Hepatocyte (in vitro differentiated cells): ENCODE results near the gene SHISA4. TPM values are rescaled to one million over a fixed set of nuclear protein-coding genes. Genes with fewer than 3 reads are reported as not detected.

ENCODE experiments used
- DNase-seq: peaks from one replicate; pipeline ENCODE4 v3.0.0-alpha.2; 2016; ENCODE audit warnings: low spot score
- H2AFZ ChIP-seq: fragments of 200-600 bp; sonication (generic); 2 replicates; pipeline ENCODE4 v1.6.0; 2016; ENCODE audit warnings: antibody characterized with exemption, mild to moderate bottlenecking
- H3K27ac ChIP-seq: fragments of 200-600 bp; sonication (generic); 2 replicates; pipeline ENCODE4 v1.5.1; 2016; ENCODE audit warnings: mild to moderate bottlenecking
- H3K27me3 ChIP-seq: fragments of 200-600 bp; sonication (generic); 2 replicates; pipeline ENCODE4 v1.6.1; 2016
- H3K36me3 ChIP-seq: fragments of 200-600 bp; sonication (generic); replicated peaks from 2 replicates; pipeline ENCODE4 v1.5.1; 2016; ENCODE audit warnings: low read depth; ENCODE audit not compliant: insufficient read depth
- H3K4me1 ChIP-seq: fragments of 200-600 bp; sonication (generic); 2 replicates; pipeline ENCODE4 v1.5.1; 2016; ENCODE audit warnings: mild to moderate bottlenecking, moderate library complexity; ENCODE audit not compliant: insufficient read depth
- H3K4me2 ChIP-seq: fragments of 200-600 bp; sonication (generic); 2 replicates; pipeline ENCODE4 v1.6.0; 2016
- H3K4me3 ChIP-seq: fragments of 200-600 bp; sonication (generic); 2 replicates; pipeline ENCODE4 v1.5.1; 2016; ENCODE audit warnings: mild to moderate bottlenecking
- H3K79me2 ChIP-seq: fragments of 200-600 bp; sonication (generic); 2 replicates; pipeline ENCODE4 v1.6.0; 2017; ENCODE audit warnings: mild to moderate bottlenecking
- H3K9me2 ChIP-seq: fragments of 200-600 bp; sonication (generic); replicated peaks from 2 replicates; pipeline ENCODE4 v1.6.0; 2017; ENCODE audit warnings: mild to moderate bottlenecking; ENCODE audit not compliant: insufficient read depth
- H3K9me3 ChIP-seq: fragments of 200-600 bp; sonication (generic); 2 replicates; pipeline ENCODE4 v1.5.1; 2016; ENCODE audit warnings: low read depth, mild to moderate bottlenecking
- H4K20me1 ChIP-seq: fragments of 200-600 bp; sonication (generic); 2 replicates; pipeline ENCODE4 v1.6.0; 2016; ENCODE audit warnings: mild to moderate bottlenecking; ENCODE audit not compliant: insufficient read depth, poor library complexity, severe bottlenecking
- EZH2 ChIP-seq: fragments of 200-600 bp; sonication (generic); IDR thresholded peaks from 2 replicates; pipeline ENCODE4 v1.6.1; 2016; ENCODE audit warnings: antibody characterized with exemption, mild to moderate bottlenecking, borderline replicate concordance
- EZH2phosphoT487 ChIP-seq: fragments of 200-600 bp; sonication (generic); IDR thresholded peaks from one replicate; pipeline ENCODE4 v1.6.1; 2018; ENCODE audit warnings: antibody characterized with exemption, mild to moderate bottlenecking, low read depth, moderate library complexity; ENCODE audit not compliant: unreplicated experiment, severe bottlenecking
- whole genome bisulfite sequencing: methylation state at CpG from one replicate; pipeline ENCODE4 v1.1.6; 2016; ENCODE audit warnings: low lambda C conversion rate; ENCODE audit errors: missing lambda C conversion rate; 5-methylcytosine and 5-hydroxymethylcytosine counted together
- polyA plus RNA-seq: library from polyadenylated mRNA; unstranded; fragments of >200 nt; fragmentation: Nextera tagmentation; extraction: Ambion mirVana; gene quantifications from 2 replicates; pipeline ENCODE4 v1.2.1, GENCODE V29; 2016
- total RNA-seq: library from RNA; depleted of rRNA; stranded (reverse); fragments of >200 nt; gene quantifications from 2 replicates; pipeline ENCODE4 v1.2.3, GENCODE V29; 2014
- TF ChIP-seq, protein P1 (sequence below): fragments of 200-600 bp; sonication (generic); IDR thresholded peaks from 2 replicates; pipeline ENCODE4 v1.5.1; 2016; ENCODE audit warnings: antibody characterized with exemption, mild to moderate bottlenecking; ENCODE audit not compliant: poor library complexity

SHISA4 gene
- total and polyA plus RNA-seq, 2 experiments from 2014 or later, result 10.2 to 24.0 TPM

GRCh38 chr1:201885531-201886075 is 3.1 kb upstream of the SHISA4 start:
- no peak overlapping the region for H3K27ac ChIP-seq
- 85% methylated on average over 6 of the region's 6 CpGs for WGBS
- H3K79me2 ChIP-seq, result no peaks in the 10 kb centered on the region
- H3K4me2 ChIP-seq, result no peak overlapping the region
- DNase-seq, result no peak
- H3K4me3 ChIP-seq, result no peak overlapping the region
- H3K36me3 ChIP-seq, result no peaks in the 10 kb centered on the region
- H2AFZ ChIP-seq, result no peak overlapping the region
- no peaks in the 10 kb centered on the region for H4K20me1 ChIP-seq
- no peaks in the 10 kb centered on the region for H3K27me3 ChIP-seq
- no peaks in the 10 kb centered on the region for H3K9me3 ChIP-seq
- TF ChIP-seq, protein P1, sequence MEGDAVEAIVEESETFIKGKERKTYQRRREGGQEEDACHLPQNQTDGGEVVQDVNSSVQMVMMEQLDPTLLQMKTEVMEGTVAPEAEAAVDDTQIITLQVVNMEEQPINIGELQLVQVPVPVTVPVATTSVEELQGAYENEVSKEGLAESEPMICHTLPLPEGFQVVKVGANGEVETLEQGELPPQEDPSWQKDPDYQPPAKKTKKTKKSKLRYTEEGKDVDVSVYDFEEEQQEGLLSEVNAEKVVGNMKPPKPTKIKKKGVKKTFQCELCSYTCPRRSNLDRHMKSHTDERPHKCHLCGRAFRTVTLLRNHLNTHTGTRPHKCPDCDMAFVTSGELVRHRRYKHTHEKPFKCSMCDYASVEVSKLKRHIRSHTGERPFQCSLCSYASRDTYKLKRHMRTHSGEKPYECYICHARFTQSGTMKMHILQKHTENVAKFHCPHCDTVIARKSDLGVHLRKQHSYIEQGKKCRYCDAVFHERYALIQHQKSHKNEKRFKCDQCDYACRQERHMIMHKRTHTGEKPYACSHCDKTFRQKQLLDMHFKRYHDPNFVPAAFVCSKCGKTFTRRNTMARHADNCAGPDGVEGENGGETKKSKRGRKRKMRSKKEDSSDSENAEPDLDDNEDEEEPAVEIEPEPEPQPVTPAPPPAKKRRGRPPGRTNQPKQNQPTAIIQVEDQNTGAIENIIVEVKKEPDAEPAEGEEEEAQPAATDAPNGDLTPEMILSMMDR, result no peak
- TF ChIP-seq EZH2phosphoT487, result no peak
- TF ChIP-seq EZH2, result no peak
- H3K9me2 ChIP-seq, result no peaks in the 10 kb centered on the region
- peaks cover 9% of the 10 kb centered on the region for H3K4me1 ChIP-seq

- Histone ChIP-seq H4K20me1 (no peaks in the 10 kb centered on the region), H3K9me2 (no peaks in the 10 kb centered on the region), H3K4me3 (no peak overlapping the region), H3K4me2 (no peak overlapping the region), H3K27me3 (no peaks in the 10 kb centered on the region), H3K79me2 (no peaks in the 10 kb centered on the region), H3K27ac (no peak overlapping the region), H2AFZ (no peak overlapping the region), H3K9me3 (no peaks in the 10 kb centered on the region), H3K36me3 (no peaks in the 10 kb centered on the region), H3K4me1 (peaks cover 9% of the 10 kb centered on the region)
- WGBS, result 87% methylated on average over 9 of the region's 9 CpGs
- no peak for DNase-seq
- no peak for TF ChIP-seq EZH2phosphoT487
- TF ChIP-seq, protein P1, result no peak
- no peak for TF ChIP-seq EZH2
Observed at GRCh38 chr1:201886103-201886885, 2.4 kb upstream of the SHISA4 start.

- no peak for DNase-seq
- Histone ChIP-seq H4K20me1 (no peaks in the 10 kb centered on the region), H3K4me2 (no peak overlapping the region), H3K27ac (no peak overlapping the region), H3K4me1 (peaks cover 9% of the 10 kb centered on the region), H2AFZ (no peak overlapping the region), H3K9me3 (no peaks in the 10 kb centered on the region), H3K36me3 (no peaks in the 10 kb centered on the region), H3K4me3 (no peak overlapping the region), H3K79me2 (no peaks in the 10 kb centered on the region), H3K9me2 (no peaks in the 10 kb centered on the region), H3K27me3 (no peaks in the 10 kb centered on the region)
- WGBS, result 90% methylated on average over 5 of the region's 5 CpGs
- TF ChIP-seq EZH2 (no peak), EZH2phosphoT487 (no peak)
- TF ChIP-seq, protein P1, result no peak
Observed at GRCh38 chr1:201887116-201887866, 1.4 kb upstream of the SHISA4 start.
